Neural cell (in vitro differentiated cells): ENCODE data around the gene PPM1B.

Source experiments
- EP300 ChIP-seq: fragments of 450-650 bp; conservative IDR thresholded peaks from 2 replicates; pipeline ENCODE4 v1.6.1; 2014; ENCODE audit warnings: antibody characterized with exemption, mild to moderate bottlenecking, moderate library complexity; ENCODE audit not compliant: poor library complexity, severe bottlenecking
- EZH2 ChIP-seq: fragments of 200-600, 300-800 bp; shearing (Covaris generic), sonication (generic); IDR thresholded peaks from 2 replicates; pipeline ENCODE4 v1.6.1; 2014; ENCODE audit warnings: antibody characterized with exemption, low read length, borderline replicate concordance, mild to moderate bottlenecking; ENCODE audit not compliant: insufficient read depth, poor library complexity, severe bottlenecking
- MXI1 ChIP-seq: fragments of 450-650 bp; conservative IDR thresholded peaks from 2 replicates; pipeline ENCODE4 v1.6.1; 2014; ENCODE audit warnings: antibody characterized with exemption, mild to moderate bottlenecking; ENCODE audit not compliant: poor library complexity, severe bottlenecking
- RAD21 ChIP-seq: fragments of 450-650 bp; conservative IDR thresholded peaks from 2 replicates; pipeline ENCODE4 v1.6.1; 2014; ENCODE audit warnings: antibody characterized with exemption, mild to moderate bottlenecking, moderate library complexity
- TF ChIP-seq, protein P1 (sequence below): fragments of 450-650 bp; IDR thresholded peaks from 2 replicates; pipeline ENCODE4 v1.5.1; 2014; ENCODE audit warnings: antibody characterized with exemption, mild to moderate bottlenecking, moderate library complexity; ENCODE audit not compliant: poor library complexity, severe bottlenecking
- TF ChIP-seq, protein P2 (sequence below): IDR thresholded peaks from 2 replicates; pipeline ENCODE4 v1.6.1; 2012; ENCODE audit warnings: borderline replicate concordance

DNA sequence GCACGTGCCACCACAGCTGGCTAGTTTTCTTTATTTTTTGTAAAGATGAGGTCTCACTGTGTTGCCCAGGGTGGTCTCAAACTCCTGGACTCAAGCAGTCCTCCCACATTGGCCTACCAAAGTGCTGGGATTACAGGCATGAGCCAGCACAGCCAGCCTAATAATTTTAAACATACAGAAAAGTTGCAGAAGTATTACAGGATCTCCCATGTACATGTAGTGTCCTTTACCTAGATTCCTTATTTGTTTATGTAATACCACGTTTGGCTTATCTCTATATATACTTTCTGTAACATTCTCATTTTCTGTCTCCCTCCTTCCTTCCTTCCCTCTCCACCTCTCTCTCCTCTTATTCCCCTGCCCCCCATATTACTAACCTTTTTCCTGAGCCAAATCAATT lies 41.7 kb downstream of the PPM1B start:
- no peak for TF ChIP-seq EZH2
- TF ChIP-seq, protein P1, sequence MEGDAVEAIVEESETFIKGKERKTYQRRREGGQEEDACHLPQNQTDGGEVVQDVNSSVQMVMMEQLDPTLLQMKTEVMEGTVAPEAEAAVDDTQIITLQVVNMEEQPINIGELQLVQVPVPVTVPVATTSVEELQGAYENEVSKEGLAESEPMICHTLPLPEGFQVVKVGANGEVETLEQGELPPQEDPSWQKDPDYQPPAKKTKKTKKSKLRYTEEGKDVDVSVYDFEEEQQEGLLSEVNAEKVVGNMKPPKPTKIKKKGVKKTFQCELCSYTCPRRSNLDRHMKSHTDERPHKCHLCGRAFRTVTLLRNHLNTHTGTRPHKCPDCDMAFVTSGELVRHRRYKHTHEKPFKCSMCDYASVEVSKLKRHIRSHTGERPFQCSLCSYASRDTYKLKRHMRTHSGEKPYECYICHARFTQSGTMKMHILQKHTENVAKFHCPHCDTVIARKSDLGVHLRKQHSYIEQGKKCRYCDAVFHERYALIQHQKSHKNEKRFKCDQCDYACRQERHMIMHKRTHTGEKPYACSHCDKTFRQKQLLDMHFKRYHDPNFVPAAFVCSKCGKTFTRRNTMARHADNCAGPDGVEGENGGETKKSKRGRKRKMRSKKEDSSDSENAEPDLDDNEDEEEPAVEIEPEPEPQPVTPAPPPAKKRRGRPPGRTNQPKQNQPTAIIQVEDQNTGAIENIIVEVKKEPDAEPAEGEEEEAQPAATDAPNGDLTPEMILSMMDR: no peak
- no peak for TF ChIP-seq EP300
- TF ChIP-seq, protein P2, sequence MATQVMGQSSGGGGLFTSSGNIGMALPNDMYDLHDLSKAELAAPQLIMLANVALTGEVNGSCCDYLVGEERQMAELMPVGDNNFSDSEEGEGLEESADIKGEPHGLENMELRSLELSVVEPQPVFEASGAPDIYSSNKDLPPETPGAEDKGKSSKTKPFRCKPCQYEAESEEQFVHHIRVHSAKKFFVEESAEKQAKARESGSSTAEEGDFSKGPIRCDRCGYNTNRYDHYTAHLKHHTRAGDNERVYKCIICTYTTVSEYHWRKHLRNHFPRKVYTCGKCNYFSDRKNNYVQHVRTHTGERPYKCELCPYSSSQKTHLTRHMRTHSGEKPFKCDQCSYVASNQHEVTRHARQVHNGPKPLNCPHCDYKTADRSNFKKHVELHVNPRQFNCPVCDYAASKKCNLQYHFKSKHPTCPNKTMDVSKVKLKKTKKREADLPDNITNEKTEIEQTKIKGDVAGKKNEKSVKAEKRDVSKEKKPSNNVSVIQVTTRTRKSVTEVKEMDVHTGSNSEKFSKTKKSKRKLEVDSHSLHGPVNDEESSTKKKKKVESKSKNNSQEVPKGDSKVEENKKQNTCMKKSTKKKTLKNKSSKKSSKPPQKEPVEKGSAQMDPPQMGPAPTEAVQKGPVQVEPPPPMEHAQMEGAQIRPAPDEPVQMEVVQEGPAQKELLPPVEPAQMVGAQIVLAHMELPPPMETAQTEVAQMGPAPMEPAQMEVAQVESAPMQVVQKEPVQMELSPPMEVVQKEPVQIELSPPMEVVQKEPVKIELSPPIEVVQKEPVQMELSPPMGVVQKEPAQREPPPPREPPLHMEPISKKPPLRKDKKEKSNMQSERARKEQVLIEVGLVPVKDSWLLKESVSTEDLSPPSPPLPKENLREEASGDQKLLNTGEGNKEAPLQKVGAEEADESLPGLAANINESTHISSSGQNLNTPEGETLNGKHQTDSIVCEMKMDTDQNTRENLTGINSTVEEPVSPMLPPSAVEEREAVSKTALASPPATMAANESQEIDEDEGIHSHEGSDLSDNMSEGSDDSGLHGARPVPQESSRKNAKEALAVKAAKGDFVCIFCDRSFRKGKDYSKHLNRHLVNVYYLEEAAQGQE: no peak
- no peak for TF ChIP-seq MXI1
- no peak for TF ChIP-seq RAD21
